IPS-15b (cell line): Measurements from ENCODE around the gene PRRC2C.

Experiments
- H3K27me3 ChIP-seq: one replicate; pipeline ENCODE4 v1.6.1; 2013; ENCODE audit warnings: low read length; ENCODE audit not compliant: control insufficient read depth, insufficient read depth
- H3K36me3 ChIP-seq: one replicate; pipeline ENCODE4 v1.6.1; 2013; ENCODE audit warnings: low read length; ENCODE audit not compliant: control insufficient read depth, insufficient read depth
- H3K4me1 ChIP-seq: one replicate; pipeline ENCODE4 v1.6.1; 2013; ENCODE audit warnings: mild to moderate bottlenecking, low read length; ENCODE audit not compliant: control insufficient read depth, insufficient read depth
- H3K4me3 ChIP-seq: one replicate; pipeline ENCODE4 v1.5.1; 2013; ENCODE audit warnings: low read depth, low read length
- H3K9ac ChIP-seq: one replicate; pipeline ENCODE4 v1.6.1; 2013; ENCODE audit warnings: low read depth, mild to moderate bottlenecking, low read length
- H3K9me3 ChIP-seq: one replicate; pipeline ENCODE4 v1.6.1; 2013; ENCODE audit warnings: mild to moderate bottlenecking, low read length; ENCODE audit not compliant: control insufficient read depth, insufficient read depth

Gene PRRC2C

GRCh38 chr1:171501305-171502024, 16.1 kb downstream of the PRRC2C start:
- peaks cover 5% of the 10 kb centered on the region for H3K4me1 ChIP-seq
- H3K27me3 ChIP-seq = no peaks in the 10 kb centered on the region
- no peak overlapping the region for H3K4me3 ChIP-seq
- peak overlapping the region; percentile 16 for H3K9ac ChIP-seq
- no peaks in the 10 kb centered on the region for H3K9me3 ChIP-seq
- H3K36me3 ChIP-seq = no peaks in the 10 kb centered on the region

- Histone ChIP-seq H3K4me3 (no peak overlapping the region), H3K36me3 (no peaks in the 10 kb centered on the region), H3K9me3 (no peaks in the 10 kb centered on the region), H3K9ac (no peak overlapping the region), H3K27me3 (no peaks in the 10 kb centered on the region), H3K4me1 (peaks cover 3% of the 10 kb centered on the region)
Measured at GRCh38 chr1:171506525-171507304, 21.4 kb downstream of the PRRC2C start.

- Histone ChIP-seq H3K9ac (no peak overlapping the region), H3K27me3 (no peaks in the 10 kb centered on the region), H3K4me3 (no peak overlapping the region), H3K36me3 (no peaks in the 10 kb centered on the region), H3K9me3 (no peaks in the 10 kb centered on the region), H3K4me1 (no peaks in the 10 kb centered on the region)
Measured at GRCh38 chr1:171507435-171507834, 22.1 kb downstream of the PRRC2C start.

- Histone ChIP-seq H3K4me1 (no peaks in the 10 kb centered on the region), H3K9ac (no peak overlapping the region), H3K27me3 (no peaks in the 10 kb centered on the region), H3K36me3 (no peaks in the 10 kb centered on the region), H3K4me3 (no peak overlapping the region), H3K9me3 (no peaks in the 10 kb centered on the region)
Measured at GRCh38 chr1:171509191-171509590, 23.9 kb downstream of the PRRC2C start.

- Histone ChIP-seq H3K9ac (no peak overlapping the region), H3K36me3 (peaks cover 10% of the 10 kb centered on the region), H3K4me1 (no peaks in the 10 kb centered on the region), H3K9me3 (no peaks in the 10 kb centered on the region), H3K27me3 (no peaks in the 10 kb centered on the region), H3K4me3 (no peak overlapping the region)
Measured at GRCh38 chr1:171513743-171514142, 28.4 kb downstream of the PRRC2C start.

GRCh38 chr1:171515299-171515698, 30.0 kb downstream of the PRRC2C start:
- Histone ChIP-seq H3K4me3 (no peak overlapping the region), H3K9ac (no peak overlapping the region), H3K27me3 (no peaks in the 10 kb centered on the region), H3K36me3 (peaks cover 18% of the 10 kb centered on the region), H3K4me1 (no peaks in the 10 kb centered on the region), H3K9me3 (no peaks in the 10 kb centered on the region)

GRCh38 chr1:171515741-171516140, 30.4 kb downstream of the PRRC2C start:
- Histone ChIP-seq H3K9ac (no peak overlapping the region), H3K27me3 (no peaks in the 10 kb centered on the region), H3K36me3 (peaks cover 18% of the 10 kb centered on the region), H3K9me3 (no peaks in the 10 kb centered on the region), H3K4me1 (no peaks in the 10 kb centered on the region), H3K4me3 (no peak overlapping the region)

- no peaks in the 10 kb centered on the region for H3K27me3 ChIP-seq
- H3K36me3 ChIP-seq = peaks cover 29% of the 10 kb centered on the region
- H3K9ac ChIP-seq = no peak overlapping the region
- H3K9me3 ChIP-seq = no peaks in the 10 kb centered on the region
- H3K4me3 ChIP-seq = no peak overlapping the region
- no peaks in the 10 kb centered on the region for H3K4me1 ChIP-seq
Measured at GRCh38 chr1:171521567-171521966, 36.2 kb downstream of the PRRC2C start.

GRCh38 chr1:171530676-171531075, 45.3 kb downstream of the PRRC2C start:
- Histone ChIP-seq H3K27me3 (no peaks in the 10 kb centered on the region), H3K4me3 (no peak overlapping the region), H3K9ac (no peak overlapping the region), H3K36me3 (peaks cover 19% of the 10 kb centered on the region), H3K4me1 (no peaks in the 10 kb centered on the region), H3K9me3 (no peaks in the 10 kb centered on the region)

GRCh38 chr1:171532520-171532919, 47.2 kb downstream of the PRRC2C start:
- H3K9me3 ChIP-seq = no peaks in the 10 kb centered on the region
- H3K4me3 ChIP-seq = no peak overlapping the region
- H3K9ac ChIP-seq = no peak overlapping the region
- H3K36me3 ChIP-seq = peaks cover 28% of the 10 kb centered on the region
- H3K4me1 ChIP-seq = no peaks in the 10 kb centered on the region
- no peaks in the 10 kb centered on the region for H3K27me3 ChIP-seq

GRCh38 chr1:171545523-171545922, 60.2 kb downstream of the PRRC2C start:
- Histone ChIP-seq H3K4me1 (no peaks in the 10 kb centered on the region), H3K27me3 (no peaks in the 10 kb centered on the region), H3K4me3 (no peak overlapping the region), H3K36me3 (peaks cover 40% of the 10 kb centered on the region), H3K9me3 (no peaks in the 10 kb centered on the region), H3K9ac (no peak overlapping the region)

GRCh38 chr1:171550050-171550449, 64.7 kb downstream of the PRRC2C start:
- Histone ChIP-seq H3K4me1 (no peaks in the 10 kb centered on the region), H3K27me3 (no peaks in the 10 kb centered on the region), H3K4me3 (no peak overlapping the region), H3K9me3 (no peaks in the 10 kb centered on the region), H3K36me3 (peaks cover 21% of the 10 kb centered on the region), H3K9ac (no peak overlapping the region)
